H4 (cell line): ENCODE results near the gene NOP53. TPM values are rescaled to one million over a fixed set of nuclear protein-coding genes. Genes with fewer than 3 reads are reported as not detected.
"Not testable (repeated sequence)": the region's sequence is repeated elsewhere in the genome, so short reads cannot be mapped to it uniquely, and the experiment has no call there.

Source experiments
- DNase-seq: peaks from one replicate; pipeline ENCODE4 v3.0.0-alpha.2; 2015; ENCODE audit warnings: low spot score
- total RNA-seq: library from RNA; depleted of rRNA; stranded (reverse); fragments of >200 nt; shearing (Covaris generic); gene quantifications from 2 replicates; pipeline ENCODE4 v1.2.3, GENCODE V29; 2014

The NOP53 gene
- total RNA-seq, 1 experiment from 2014 or later: 67.8 TPM

- no peak for DNase-seq
These were observed 9.1 kb downstream of the NOP53 start for GRCh38 chr19:47754206-47755064.

GRCh38 chr19:47755065-47755761 is 9.9 kb downstream of the NOP53 start:
- no peak for DNase-seq

- no peak for DNase-seq
These were observed 10.6 kb downstream of the NOP53 start for GRCh38 chr19:47755762-47756626.

GRCh38 chr19:47756627-47756929 is 11.2 kb downstream of the NOP53 start:
- DNase-seq: no peak

- DNase-seq: no peak
These were observed 11.7 kb downstream of the NOP53 start for GRCh38 chr19:47756953-47757608.

- no peak for DNase-seq
These were observed 12.5 kb downstream of the NOP53 start for GRCh38 chr19:47757617-47758442.

- no peak for DNase-seq
These were observed 13.1 kb downstream of the NOP53 start for GRCh38 chr19:47758443-47758804.

GRCh38 chr19:47760632-47760999 is 15.3 kb downstream of the NOP53 start:
- DNase-seq: no peak

GRCh38 chr19:47761566-47761965 is 16.2 kb downstream of the NOP53 start:
- DNase-seq: no peak

GRCh38 chr19:47762151-47762550 is 16.8 kb downstream of the NOP53 start:
- DNase-seq: no peak

GRCh38 chr19:47762615-47763308 is 17.4 kb downstream of the NOP53 start:
- DNase-seq: no peak

GRCh38 chr19:47764705-47765104 is 19.4 kb downstream of the NOP53 start:
- not testable (repeated sequence) for DNase-seq

- DNase-seq: no peak
These were observed 20.4 kb downstream of the NOP53 start for GRCh38 chr19:47765523-47766358.

- DNase-seq: no peak
These were observed 20.9 kb downstream of the NOP53 start for GRCh38 chr19:47766359-47766620.

- DNase-seq: no peak
These were observed 21.3 kb downstream of the NOP53 start for GRCh38 chr19:47766670-47767069.

GRCh38 chr19:47767349-47767748 is 22.0 kb downstream of the NOP53 start:
- no peak for DNase-seq

- no peak for DNase-seq
These were observed 23.3 kb downstream of the NOP53 start for GRCh38 chr19:47768604-47769003.

- no peak for DNase-seq
These were observed 24.2 kb downstream of the NOP53 start for GRCh38 chr19:47769534-47769933.

- not testable (repeated sequence) for DNase-seq
These were observed 25.9 kb downstream of the NOP53 start for GRCh38 chr19:47771291-47771690.

- no peak for DNase-seq
These were observed 31.2 kb downstream of the NOP53 start for GRCh38 chr19:47776568-47776967.
